ENCODE data around the gene ACOX3.

ACOX3 gene

DNA sequence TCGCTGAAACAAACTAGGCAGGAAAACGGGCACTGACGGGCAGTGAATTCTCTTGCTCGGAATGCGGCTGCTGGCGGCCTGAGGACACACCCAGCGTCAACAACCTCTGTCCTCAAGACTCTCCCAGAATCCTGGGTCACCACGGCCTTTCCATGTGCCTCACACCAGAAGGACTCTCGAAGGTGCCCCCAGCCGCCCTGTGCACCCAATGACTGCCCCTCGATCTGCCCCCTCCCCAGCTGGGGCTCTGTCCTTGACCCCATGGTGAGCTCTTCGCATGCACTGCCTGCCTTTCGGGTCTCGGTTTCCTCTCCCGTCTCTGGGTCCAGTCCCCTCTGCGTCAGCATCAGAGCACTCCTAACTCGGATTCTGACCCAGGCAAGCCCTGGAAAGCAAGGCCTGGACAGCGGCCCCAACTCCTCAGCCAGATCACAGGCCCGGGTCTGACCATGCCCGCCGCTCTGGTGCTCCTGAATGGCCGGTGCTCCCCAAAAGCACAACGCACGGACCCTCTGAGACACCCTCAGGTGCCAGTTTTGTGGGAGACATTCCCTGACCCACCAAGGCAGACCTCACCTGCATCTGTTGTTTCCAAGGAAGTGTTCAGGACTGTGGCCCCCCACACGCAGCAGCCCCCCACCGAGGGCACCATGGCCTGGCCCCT is 56.0 kb downstream of the ACOX3 start:
- no peak for DNase-seq (ENCODE audit: low read depth)
- TF ChIP-seq, protein P1, sequence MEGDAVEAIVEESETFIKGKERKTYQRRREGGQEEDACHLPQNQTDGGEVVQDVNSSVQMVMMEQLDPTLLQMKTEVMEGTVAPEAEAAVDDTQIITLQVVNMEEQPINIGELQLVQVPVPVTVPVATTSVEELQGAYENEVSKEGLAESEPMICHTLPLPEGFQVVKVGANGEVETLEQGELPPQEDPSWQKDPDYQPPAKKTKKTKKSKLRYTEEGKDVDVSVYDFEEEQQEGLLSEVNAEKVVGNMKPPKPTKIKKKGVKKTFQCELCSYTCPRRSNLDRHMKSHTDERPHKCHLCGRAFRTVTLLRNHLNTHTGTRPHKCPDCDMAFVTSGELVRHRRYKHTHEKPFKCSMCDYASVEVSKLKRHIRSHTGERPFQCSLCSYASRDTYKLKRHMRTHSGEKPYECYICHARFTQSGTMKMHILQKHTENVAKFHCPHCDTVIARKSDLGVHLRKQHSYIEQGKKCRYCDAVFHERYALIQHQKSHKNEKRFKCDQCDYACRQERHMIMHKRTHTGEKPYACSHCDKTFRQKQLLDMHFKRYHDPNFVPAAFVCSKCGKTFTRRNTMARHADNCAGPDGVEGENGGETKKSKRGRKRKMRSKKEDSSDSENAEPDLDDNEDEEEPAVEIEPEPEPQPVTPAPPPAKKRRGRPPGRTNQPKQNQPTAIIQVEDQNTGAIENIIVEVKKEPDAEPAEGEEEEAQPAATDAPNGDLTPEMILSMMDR (conservative IDR thresholded peaks at IDR 0.05; ENCODE audit: low read length), result no peak
- H3K4me3 ChIP-seq (ENCODE audit: low read length), result no peak overlapping the region

DNA sequence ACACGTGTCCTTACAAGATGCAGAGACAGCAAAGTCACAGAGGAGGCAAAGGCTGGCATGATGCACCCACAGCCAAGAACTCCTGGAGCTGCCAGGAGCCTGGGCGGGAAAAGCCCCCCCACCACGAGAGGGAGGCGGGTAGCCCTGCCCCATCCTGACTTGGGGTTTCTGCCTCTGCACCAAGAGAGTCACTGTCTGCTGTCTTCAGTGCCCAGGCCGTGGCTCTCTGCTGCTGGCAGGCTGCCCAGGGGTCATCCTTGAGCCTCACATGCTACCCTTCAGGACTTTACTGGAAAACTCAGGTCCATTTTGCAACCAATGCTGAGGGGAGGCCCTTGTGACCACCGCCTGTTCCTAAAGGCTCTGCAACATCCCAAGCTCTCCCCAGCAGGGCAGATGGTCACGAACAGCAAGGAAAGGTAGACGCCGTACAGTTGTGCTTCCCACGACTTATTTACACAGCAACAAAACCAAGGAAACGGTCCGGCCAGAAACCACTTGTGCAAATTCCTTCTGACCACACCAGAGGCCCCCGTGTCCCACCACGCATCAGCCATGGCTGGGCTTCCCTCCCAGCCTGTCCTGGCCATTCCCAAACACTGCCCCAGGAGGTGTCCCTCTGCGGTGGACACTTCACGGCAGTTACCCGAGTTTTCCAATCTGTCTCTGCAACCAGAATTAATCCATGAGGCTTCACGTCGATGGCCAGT is 56.9 kb downstream of the ACOX3 start:
- TF ChIP-seq, protein P1 (conservative IDR thresholded peaks at IDR 0.05; ENCODE audit: low read length), result no peak
- H3K4me3 ChIP-seq (ENCODE audit: low read length), result no peak overlapping the region
- DNase-seq (ENCODE audit: low read depth), result peak; percentile 64

DNA sequence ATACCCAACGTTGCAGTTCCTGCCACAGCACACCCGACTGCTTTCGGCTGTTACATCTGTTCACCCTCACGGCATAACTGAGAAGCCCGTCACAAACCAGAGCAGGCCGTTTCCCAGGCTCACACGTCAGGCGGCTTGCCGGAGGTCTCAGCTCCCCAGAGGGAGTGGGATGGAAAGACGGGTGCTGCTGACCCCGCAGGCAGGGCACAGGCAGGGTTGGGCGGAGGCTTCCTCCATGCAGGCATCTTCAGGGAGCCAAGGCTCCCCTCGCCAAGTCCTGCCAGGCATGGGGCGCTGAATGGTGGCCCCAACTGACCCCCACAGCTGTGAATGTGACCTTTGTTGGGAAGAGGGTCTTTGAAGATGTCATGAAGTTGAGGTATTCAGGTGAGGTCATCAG is 57.5 kb downstream of the ACOX3 start:
- no peak overlapping the region for H3K4me3 ChIP-seq (ENCODE audit: low read length)
- TF ChIP-seq, protein P1 (conservative IDR thresholded peaks at IDR 0.05; ENCODE audit: low read length), result no peak
- no peak for DNase-seq (ENCODE audit: low read depth)

DNA sequence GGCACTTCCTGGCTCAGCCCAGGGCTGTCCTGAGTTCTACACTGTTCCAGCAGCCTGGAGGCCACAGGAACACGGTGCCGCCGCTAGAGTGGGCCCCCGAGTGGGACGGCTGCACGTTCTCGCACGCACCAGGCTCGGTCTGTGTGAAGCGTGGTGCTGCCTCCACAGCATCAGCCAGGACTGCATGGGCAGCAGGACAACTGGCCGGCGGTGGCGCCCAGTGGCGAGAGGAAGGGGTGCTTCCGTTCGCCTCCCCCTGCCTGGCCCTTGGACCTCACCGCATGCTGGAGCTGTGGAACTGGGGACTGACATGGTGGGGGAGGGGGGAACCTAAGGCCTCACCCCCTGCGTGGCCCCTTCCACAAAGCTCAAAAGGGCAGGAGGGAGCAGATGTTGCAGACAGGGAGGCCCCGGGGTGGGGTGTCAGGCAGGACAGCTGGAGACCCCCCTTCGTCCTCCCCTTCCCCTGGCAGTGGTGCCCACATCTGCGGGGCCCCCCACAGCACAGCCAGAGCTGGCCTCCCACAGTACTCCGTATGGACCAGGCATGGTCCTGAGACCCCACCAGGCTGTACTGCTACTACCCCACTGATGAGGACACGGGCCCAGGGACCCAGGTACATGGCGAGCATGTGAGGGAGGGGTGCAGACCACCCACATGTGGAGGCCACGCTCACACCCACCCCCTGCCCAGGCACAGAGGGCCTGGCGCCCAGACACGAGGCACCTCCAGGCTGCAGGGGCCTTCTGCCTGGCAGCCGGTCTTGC is 58.5 kb downstream of the ACOX3 start:
- TF ChIP-seq, protein P1 (conservative IDR thresholded peaks at IDR 0.05; ENCODE audit: low read length), result no peak
- no peak overlapping the region for H3K4me3 ChIP-seq (ENCODE audit: low read length)
- no peak for DNase-seq (ENCODE audit: low read depth)

DNA sequence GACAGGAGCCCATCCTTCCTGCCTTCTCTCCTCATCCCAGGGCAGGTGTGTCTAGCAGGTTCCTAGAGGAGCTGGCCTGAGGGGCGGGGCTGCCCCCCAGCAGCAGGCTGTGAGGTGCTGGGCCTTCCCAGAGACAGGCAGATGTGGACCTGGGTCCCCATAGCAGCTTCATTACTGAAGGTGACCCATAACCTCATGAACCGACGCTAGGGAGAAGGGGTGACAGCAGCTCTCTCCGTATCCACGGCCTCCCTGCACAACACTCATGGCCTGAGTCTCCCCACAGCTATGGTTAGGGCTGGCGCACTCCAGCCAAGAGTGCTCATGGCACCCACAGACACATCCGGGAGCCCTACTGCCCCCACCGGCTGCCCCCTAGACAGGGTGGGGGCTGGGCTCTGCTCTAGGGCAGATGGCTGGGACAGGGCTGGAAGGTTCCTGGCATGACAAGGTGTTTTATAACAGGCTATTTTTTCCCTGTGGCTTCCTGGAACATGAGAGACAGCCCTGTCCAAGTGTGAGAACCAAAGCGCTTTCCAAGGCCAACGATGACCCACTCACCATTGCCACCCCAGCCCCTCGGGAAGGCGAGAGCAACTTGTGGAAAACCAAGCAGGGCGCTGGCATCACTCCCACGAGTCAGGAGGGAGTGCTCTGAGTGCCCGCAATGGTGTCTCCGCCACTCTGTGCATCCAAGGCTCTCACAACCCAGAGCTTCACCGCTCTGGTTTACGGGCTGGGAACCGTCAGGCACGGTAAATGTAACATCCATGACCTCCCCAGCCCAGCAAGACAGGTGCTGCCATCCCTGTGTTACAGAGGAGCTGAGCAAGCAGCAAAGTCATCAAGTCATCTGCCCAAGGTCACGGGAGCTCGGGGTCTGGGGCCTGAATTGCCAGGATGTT is 59.8 kb downstream of the ACOX3 start:
- DNase-seq (ENCODE audit: low read depth), result no peak
- no peak overlapping the region for H3K4me3 ChIP-seq (ENCODE audit: low read length)
- TF ChIP-seq, protein P1 (conservative IDR thresholded peaks at IDR 0.05; ENCODE audit: low read length), result no peak

DNA sequence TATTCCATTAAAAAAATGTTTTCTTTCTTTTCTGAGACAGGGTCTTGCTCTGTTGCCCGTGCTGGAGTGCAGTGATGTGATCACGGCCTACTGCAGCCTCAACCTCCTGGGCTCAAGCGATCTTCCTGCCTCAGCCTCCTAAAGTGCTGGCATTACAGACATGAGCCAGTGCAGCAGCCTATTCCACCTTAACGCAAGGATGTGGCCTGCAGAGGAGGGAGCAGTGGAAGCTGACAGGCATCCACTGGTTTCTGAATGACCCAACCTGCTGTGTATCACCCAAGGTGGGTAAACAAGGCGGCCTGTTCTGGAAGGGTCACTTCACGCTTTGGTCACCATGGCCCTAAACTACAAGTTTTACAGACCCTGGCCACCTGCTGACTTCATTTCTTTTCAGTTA is 60.8 kb downstream of the ACOX3 start:
- TF ChIP-seq, protein P1 (conservative IDR thresholded peaks at IDR 0.05; ENCODE audit: low read length), result no peak
- H3K4me3 ChIP-seq (ENCODE audit: low read length), result no peak overlapping the region
- DNase-seq (ENCODE audit: low read depth), result no peak

Data from AG10803 (cell line).